ENCODE results near the gene SCT.
"Not testable (repeated sequence)": the region's sequence is repeated elsewhere in the genome, so short reads cannot be mapped to it uniquely, and the experiment has no call there.

Gene SCT

GRCh38 chr11:626475-627307 lies at the start of gene SCT:
SCT (minus strand) TSS chr11:627181; CDS start chr11:627143, 38 bp downstream.
- no peak for DNase-seq

GRCh38 chr11:674406-674805 lies 47.4 kb upstream of the SCT start:
- no peak for DNase-seq

- no peak for DNase-seq
Measured at GRCh38 chr11:673866-674265, 46.9 kb upstream of the SCT start.

- DNase-seq, result no peak
Measured at GRCh38 chr11:665704-666281, 38.8 kb upstream of the SCT start.

- no peak for DNase-seq
Measured at GRCh38 chr11:665062-665703, 38.2 kb upstream of the SCT start.

- DNase-seq, result peak; percentile 43
Measured at GRCh38 chr11:662689-663274, 35.8 kb upstream of the SCT start.

- DNase-seq, result no peak
Measured at GRCh38 chr11:660681-661444, 33.9 kb upstream of the SCT start.

- no peak for DNase-seq
Measured at GRCh38 chr11:660281-660680, 33.3 kb upstream of the SCT start.

- DNase-seq, result no peak
Measured at GRCh38 chr11:659532-660085, 32.6 kb upstream of the SCT start.

- DNase-seq, result no peak
Measured at GRCh38 chr11:657691-658126, 30.7 kb upstream of the SCT start.

- no peak for DNase-seq
Measured at GRCh38 chr11:656866-657265, 29.9 kb upstream of the SCT start.

GRCh38 chr11:656426-656825 lies 29.4 kb upstream of the SCT start:
- DNase-seq, result no peak

- DNase-seq, result no peak
Measured at GRCh38 chr11:655036-655726, 28.2 kb upstream of the SCT start.

- not testable (repeated sequence) for DNase-seq
Measured at GRCh38 chr11:654444-654843, 27.5 kb upstream of the SCT start.

- no peak for DNase-seq
Measured at GRCh38 chr11:653837-654236, 26.9 kb upstream of the SCT start.

GRCh38 chr11:653136-653535 lies 26.2 kb upstream of the SCT start:
- DNase-seq, result not testable (repeated sequence)

- DNase-seq, result no peak
Measured at GRCh38 chr11:650482-650881, 23.5 kb upstream of the SCT start.

- DNase-seq, result not testable (repeated sequence)
Measured at GRCh38 chr11:647672-648158, 20.7 kb upstream of the SCT start.

GRCh38 chr11:646214-646613 lies 19.2 kb upstream of the SCT start:
- DNase-seq, result no peak

GRCh38 chr11:645536-645935 lies 18.6 kb upstream of the SCT start:
- DNase-seq, result no peak

- no peak for DNase-seq
Measured at GRCh38 chr11:643849-644738, 17.1 kb upstream of the SCT start.

All from CD4-positive, alpha-beta T cell treated with Interleukin-21 for 1 hour (primary cell).